ENCODE measurements around the gene MSRB1. TPM values are rescaled to one million over a fixed set of nuclear protein-coding genes. Genes with fewer than 3 reads are reported as not detected.

MSRB1 gene
- total RNA-seq, 1 donor from 2014 or later = 21.0 TPM

DNA sequence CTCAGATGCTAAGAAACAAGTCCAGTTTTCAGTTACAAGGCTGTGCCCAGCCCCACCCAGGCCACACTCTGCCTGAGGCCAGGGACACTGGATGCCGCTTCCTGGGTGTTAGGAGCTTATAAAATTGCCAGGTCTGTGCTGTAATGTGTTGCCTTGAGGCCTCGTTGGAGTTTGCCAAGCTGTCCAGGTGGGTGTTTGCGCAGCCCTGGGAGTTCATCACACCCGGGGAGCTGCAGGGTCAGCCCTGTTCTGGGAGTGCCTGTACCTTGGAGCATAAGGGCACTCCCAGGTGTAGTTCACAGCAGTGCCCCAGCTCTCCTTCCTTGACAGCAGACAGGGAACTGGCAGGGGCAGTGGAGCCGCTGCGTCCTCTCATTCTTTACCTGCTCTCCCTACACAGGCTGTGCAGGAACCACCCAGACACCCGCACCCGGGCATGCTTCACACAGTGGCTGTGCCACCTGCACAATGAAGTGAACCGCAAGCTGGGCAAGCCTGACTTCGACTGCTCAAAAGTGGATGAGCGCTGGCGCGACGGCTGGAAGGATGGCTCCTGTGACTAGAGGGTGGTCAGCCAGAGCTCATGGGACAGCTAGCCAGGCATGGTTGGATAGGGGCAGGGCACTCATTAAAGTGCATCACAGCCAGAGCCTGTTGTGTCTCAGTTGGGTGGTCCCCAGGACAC is 42.6 kb upstream of the MSRB1 start:
- H3K36me3 Mint-ChIP-seq (ENCODE audit: unreplicated experiment) = peaks cover 9% of the 10 kb centered on the region
- peaks cover 15% of the 10 kb centered on the region for H3K27me3 Mint-ChIP-seq (ENCODE audit: unreplicated experiment)
- H3K4me1 Mint-ChIP-seq (ENCODE audit: unreplicated experiment) = peaks cover 14% of the 10 kb centered on the region

DNA sequence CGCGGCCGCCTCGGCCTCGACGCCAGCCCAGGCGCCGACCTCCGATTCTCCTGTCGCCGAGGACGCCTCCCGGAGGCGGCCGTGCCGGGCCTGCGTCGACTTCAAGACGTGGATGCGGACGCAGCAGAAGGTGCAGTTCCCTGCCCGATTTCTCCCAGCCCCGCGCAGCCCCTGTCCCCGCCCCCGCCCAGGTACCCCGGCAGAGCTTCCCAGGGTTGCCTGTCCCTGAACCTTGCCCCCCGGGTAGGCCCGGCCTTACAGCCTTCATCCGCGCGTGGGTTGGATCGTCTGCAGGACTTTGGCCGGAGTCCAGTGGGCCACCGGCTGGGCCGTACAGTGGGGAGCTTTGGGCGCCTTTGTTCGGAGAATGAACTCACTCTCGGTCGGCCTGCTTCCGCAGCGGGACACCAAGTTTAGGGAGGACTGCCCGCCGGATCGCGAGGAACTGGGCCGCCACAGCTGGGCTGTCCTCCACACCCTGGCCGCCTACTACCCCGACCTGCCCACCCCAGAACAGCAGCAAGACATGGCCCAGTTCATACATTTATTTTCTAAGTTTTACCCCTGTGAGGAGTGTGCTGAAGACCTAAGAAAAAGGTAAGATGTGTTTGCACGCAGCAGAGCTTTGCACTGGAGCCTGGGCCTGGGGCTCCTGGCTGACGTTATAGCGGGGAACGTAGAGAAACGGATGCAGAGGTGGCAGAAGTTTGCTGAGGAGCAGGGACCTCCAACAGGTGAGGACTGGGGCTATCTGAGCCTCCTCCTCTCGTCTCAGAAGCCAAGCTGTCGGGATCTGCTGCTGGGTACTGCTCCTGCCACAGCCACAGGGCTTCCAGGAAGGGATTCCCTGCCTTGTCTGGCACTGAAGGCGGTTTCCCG is 41.6 kb upstream of the MSRB1 start:
- peak overlapping the region; percentile 80 for H3K4me3 Mint-ChIP-seq (ENCODE audit: unreplicated experiment)
- TF ChIP-seq, protein P1, sequence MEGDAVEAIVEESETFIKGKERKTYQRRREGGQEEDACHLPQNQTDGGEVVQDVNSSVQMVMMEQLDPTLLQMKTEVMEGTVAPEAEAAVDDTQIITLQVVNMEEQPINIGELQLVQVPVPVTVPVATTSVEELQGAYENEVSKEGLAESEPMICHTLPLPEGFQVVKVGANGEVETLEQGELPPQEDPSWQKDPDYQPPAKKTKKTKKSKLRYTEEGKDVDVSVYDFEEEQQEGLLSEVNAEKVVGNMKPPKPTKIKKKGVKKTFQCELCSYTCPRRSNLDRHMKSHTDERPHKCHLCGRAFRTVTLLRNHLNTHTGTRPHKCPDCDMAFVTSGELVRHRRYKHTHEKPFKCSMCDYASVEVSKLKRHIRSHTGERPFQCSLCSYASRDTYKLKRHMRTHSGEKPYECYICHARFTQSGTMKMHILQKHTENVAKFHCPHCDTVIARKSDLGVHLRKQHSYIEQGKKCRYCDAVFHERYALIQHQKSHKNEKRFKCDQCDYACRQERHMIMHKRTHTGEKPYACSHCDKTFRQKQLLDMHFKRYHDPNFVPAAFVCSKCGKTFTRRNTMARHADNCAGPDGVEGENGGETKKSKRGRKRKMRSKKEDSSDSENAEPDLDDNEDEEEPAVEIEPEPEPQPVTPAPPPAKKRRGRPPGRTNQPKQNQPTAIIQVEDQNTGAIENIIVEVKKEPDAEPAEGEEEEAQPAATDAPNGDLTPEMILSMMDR (IDR thresholded peaks at IDR 0.05) = no peak
- H3K27me3 Mint-ChIP-seq (ENCODE audit: unreplicated experiment) = peaks cover 19% of the 10 kb centered on the region
- peaks cover 9% of the 10 kb centered on the region for H3K36me3 Mint-ChIP-seq (ENCODE audit: unreplicated experiment)
- DNase-seq (ENCODE audit: extremely low spot score, unreplicated experiment) = no peak
- H3K4me1 Mint-ChIP-seq (ENCODE audit: unreplicated experiment) = peaks cover 14% of the 10 kb centered on the region
- no peaks in the 10 kb centered on the region for H3K9me3 Mint-ChIP-seq (ENCODE audit: unreplicated experiment)
- H3K27ac Mint-ChIP-seq (ENCODE audit: unreplicated experiment) = no peak overlapping the region

More for the DNA sequence above, 42.6 kb upstream of the MSRB1 start:
- no peak overlapping the region for H3K4me3 Mint-ChIP-seq (ENCODE audit: unreplicated experiment)
- no peak for DNase-seq (ENCODE audit: extremely low spot score, unreplicated experiment)
- H3K27ac Mint-ChIP-seq (ENCODE audit: unreplicated experiment) = no peak overlapping the region
- TF ChIP-seq, protein P1 (IDR thresholded peaks at IDR 0.05) = no peak
- H3K9me3 Mint-ChIP-seq (ENCODE audit: unreplicated experiment) = no peaks in the 10 kb centered on the region

DNA sequence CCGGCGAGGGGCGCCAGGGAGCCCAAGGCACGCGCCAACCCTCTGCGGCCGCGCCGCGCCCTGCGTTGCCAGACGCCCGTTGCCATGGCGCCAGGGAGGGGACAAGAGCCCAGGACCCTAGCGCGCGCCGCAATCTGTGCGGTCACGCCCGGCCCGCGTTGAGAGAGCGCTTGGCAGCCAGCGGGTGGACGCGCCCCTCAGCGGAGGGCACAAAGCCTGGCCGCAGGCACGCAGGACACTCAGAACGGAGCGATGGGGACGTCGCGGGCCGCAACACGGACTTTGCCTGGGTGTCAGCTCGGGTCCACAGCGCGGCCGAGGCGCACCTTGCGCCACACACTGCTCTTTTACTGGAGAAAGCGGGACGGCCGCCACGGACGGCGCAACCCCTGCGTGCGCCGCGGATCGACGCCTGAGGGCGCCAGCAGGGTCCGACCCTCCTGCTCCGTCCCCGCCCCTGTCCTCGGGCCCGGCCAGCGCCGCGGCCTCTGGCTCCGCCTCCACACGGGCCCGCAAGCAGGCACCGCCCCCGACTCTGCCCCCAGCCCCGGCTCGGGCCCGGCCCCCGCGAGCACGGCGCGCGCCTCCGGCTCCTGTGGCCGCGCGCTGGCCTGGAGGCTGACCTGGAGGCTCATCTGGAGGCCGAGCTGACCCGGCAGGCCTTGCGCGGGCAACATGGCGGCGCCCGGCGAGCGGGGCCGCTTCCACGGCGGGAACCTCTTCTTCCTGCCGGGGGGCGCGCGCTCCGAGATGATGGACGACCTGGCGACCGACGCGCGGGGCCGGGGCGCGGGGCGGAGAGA is 40.7 kb upstream of the MSRB1 start, which contains the start of gene GFER:
Gene GFER (plus strand): TSS at position 650 of the 803 bp plus-strand sequence. CDS start 26 bp downstream, at position 676.
- Mint-ChIP-seq H3K4me1 (ENCODE audit: unreplicated experiment) (peaks cover 11% of the 10 kb centered on the region), H3K27ac (ENCODE audit: unreplicated experiment) (peak within 1 kb of the TSS; percentile 78), H3K27me3 (ENCODE audit: unreplicated experiment) (peaks cover 12% of the 10 kb centered on the region), H3K4me3 (ENCODE audit: unreplicated experiment) (peak within 1 kb of the TSS; percentile 80), H3K9me3 (ENCODE audit: unreplicated experiment) (no peaks in the 10 kb centered on the region), H3K36me3 (ENCODE audit: unreplicated experiment) (peaks cover 9% of the 10 kb centered on the region)
- DNase-seq (ENCODE audit: extremely low spot score, unreplicated experiment) = peak; percentile 97
- TF ChIP-seq, protein P1 (IDR thresholded peaks at IDR 0.05) = peak; percentile 53

DNA sequence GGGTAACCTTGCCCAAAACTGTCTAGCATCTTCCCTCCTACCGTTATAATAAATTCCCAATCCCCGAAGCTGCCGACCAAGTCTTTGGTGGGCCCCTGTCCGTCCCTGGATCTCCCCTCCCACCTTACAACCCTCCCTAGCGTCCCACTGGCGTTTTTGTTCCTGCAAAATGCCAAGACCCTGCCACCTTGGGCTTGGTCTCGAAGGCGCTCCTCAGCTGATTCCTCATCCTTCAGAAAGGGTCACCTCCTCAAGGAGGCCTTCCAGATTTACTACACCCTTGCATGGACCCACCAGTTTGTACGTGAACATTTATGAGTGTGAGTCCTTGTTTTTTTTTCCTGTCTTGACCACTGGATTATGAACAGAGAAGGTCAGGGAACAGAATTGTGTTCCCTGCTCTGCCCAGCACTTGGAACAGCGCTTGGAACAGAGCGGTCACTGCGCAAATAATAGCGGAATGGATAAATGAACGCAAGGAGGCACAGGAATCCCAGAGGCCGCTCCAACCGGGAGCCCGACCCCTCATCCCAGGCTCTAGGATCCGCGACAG is 40.1 kb upstream of the MSRB1 start:
- Mint-ChIP-seq H3K36me3 (ENCODE audit: unreplicated experiment) (peaks cover 9% of the 10 kb centered on the region), H3K4me3 (ENCODE audit: unreplicated experiment) (peak overlapping the region; percentile 71), H3K27ac (ENCODE audit: unreplicated experiment) (no peak overlapping the region), H3K9me3 (ENCODE audit: unreplicated experiment) (no peaks in the 10 kb centered on the region), H3K4me1 (ENCODE audit: unreplicated experiment) (peaks cover 11% of the 10 kb centered on the region), H3K27me3 (ENCODE audit: unreplicated experiment) (peaks cover 9% of the 10 kb centered on the region)
- TF ChIP-seq, protein P1 (IDR thresholded peaks at IDR 0.05) = no peak
- DNase-seq (ENCODE audit: extremely low spot score, unreplicated experiment) = no peak

All from osteocyte (in vitro differentiated cells).